ENCODE results near the gene MPP3.

The MPP3 gene

GRCh38 chr17:43817826-43818225, 15.1 kb downstream of the MPP3 start:
- no peak overlapping the region for H2AK5ac ChIP-seq (ENCODE audit: low read depth, low read length)
- H2BK5ac ChIP-seq (ENCODE audit: low read length) = no peak overlapping the region
- no peaks in the 10 kb centered on the region for H3K9me3 ChIP-seq (replicated peaks in 1 of 2; ENCODE audit: control insufficient read depth in 2 of 2, insufficient read depth in 1 of 2, low read depth in 1 of 2, low read length in 2 of 2)
- peaks cover 0 to 8% of the 10 kb centered on the region in 2 donors for H3K36me3 ChIP-seq (replicated peaks in 1 of 2; ENCODE audit: control insufficient read depth in 2 of 2, insufficient read depth in 2 of 2, low read length in 2 of 2)
- H2AFZ ChIP-seq (ENCODE audit: low read length) = no peak overlapping the region
- H3K4me2 ChIP-seq (ENCODE audit: insufficient read depth, low read length, poor library complexity, severe bottlenecking) = no peak overlapping the region
- no peak overlapping the region for H3K27ac ChIP-seq (replicated peaks; ENCODE audit: low read length)
- no peak overlapping the region for H3K4me3 ChIP-seq (ENCODE audit: low read length in 2 of 2)
- no peak overlapping the region for H3K4ac ChIP-seq (ENCODE audit: low read length)
- H4K91ac ChIP-seq (ENCODE audit: low read depth, low read length, poor library complexity) = no peak overlapping the region
- H3K4me1 ChIP-seq (ENCODE audit: control insufficient read depth in 2 of 2, insufficient read depth in 1 of 2, low read depth in 1 of 2, low read length in 2 of 2) = no peaks in the 10 kb centered on the region
- no peak overlapping the region for H4K8ac ChIP-seq (ENCODE audit: low read depth, low read length)
- H3K23ac ChIP-seq (ENCODE audit: low read depth, low read length, poor library complexity) = no peak overlapping the region
- no peak overlapping the region for H3K9ac ChIP-seq (ENCODE audit: low read depth, low read length, poor library complexity)
- DNase-seq (ENCODE audit: low spot score) = no peak
- WGBS, 2 donors (ENCODE audit: extremely low coverage in 2 of 2, insufficient read length in 2 of 2, insufficient replicate concordance in 1 of 2) = no CpG with 5 or more reads among the region's 9 CpGs
- H3K27me3 ChIP-seq (ENCODE audit: control insufficient read depth in 3 of 3, insufficient read depth in 3 of 3, low read depth in 1 of 3, low read length in 3 of 3) = no peaks in the 10 kb centered on the region
- H3K79me1 ChIP-seq (ENCODE audit: low read depth, low read length) = peaks cover 3% of the 10 kb centered on the region
- no peak overlapping the region for H2BK120ac ChIP-seq (ENCODE audit: low read depth, low read length)
- no peak overlapping the region for H2BK15ac ChIP-seq (ENCODE audit: low read length)
- H3K14ac ChIP-seq (ENCODE audit: low read length) = no peak overlapping the region
- no peak overlapping the region for H3K18ac ChIP-seq (ENCODE audit: low read length)
- H2BK12ac ChIP-seq (ENCODE audit: low read length) = no peak overlapping the region

DNA sequence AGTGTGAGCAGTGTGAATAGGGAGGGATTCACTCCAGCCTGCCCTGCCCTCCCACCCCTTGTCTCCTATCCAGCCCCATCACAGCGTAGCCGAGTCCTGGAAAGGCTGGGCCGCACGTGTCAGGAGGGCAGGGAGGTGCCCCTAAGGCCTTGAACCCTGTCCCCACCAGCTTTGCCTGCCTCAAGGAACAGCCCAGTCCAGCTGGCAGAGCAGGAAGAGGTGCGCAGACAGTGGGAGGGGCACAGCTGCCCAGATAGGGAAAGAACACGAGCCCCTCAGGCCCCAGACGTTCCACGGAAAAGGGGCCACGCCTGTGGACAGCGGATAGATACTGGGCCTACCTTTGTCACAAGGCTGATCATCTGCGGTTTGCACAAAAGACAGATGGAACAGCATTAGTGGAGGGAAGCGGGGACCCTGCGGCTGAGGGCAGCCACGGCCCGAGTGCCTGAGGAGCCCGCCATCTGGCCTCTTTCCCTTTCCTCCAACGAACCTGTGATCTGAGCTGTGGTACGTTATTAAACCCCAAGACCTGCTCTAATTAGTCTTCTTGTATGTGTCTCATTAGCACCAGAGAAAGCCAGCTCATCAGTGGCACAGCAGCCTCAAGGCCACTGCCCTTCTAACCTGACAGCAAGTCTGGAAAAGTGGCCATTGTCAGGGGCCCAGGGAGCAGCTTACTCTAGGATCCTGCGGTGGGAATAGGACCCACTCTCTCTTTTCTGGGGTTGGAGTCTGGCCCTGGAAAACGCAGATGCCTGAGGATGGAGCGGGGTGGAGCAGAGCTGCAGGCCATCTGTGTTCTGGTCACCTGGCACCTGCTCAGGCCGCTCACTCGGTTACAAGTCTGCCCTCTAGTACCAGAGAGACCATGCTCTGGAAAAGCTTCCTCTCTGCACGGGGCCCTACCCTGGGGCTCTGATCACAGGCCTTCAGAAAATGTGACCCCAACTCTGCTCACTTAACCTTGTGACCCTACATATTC, 16.3 kb downstream of the MPP3 start:
- Histone ChIP-seq H3K4ac (ENCODE audit: low read length) (no peak overlapping the region), H2BK5ac (ENCODE audit: low read length) (no peak overlapping the region), H3K36me3 (replicated peaks in 1 of 2; ENCODE audit: control insufficient read depth in 2 of 2, insufficient read depth in 2 of 2, low read length in 2 of 2) (peaks cover 0 to 10% of the 10 kb centered on the region in 2 donors), H3K4me3 (ENCODE audit: low read length in 2 of 2) (no peak overlapping the region), H3K9me3 (replicated peaks in 1 of 2; ENCODE audit: control insufficient read depth in 2 of 2, insufficient read depth in 1 of 2, low read depth in 1 of 2, low read length in 2 of 2) (no peaks in the 10 kb centered on the region), H2AFZ (ENCODE audit: low read length) (no peak overlapping the region), H3K4me2 (ENCODE audit: insufficient read depth, low read length, poor library complexity, severe bottlenecking) (no peak overlapping the region), H3K79me1 (ENCODE audit: low read depth, low read length) (peaks cover 3% of the 10 kb centered on the region), H3K18ac (ENCODE audit: low read length) (peak overlapping the region; percentile 36), H3K9ac (ENCODE audit: low read depth, low read length, poor library complexity) (peak overlapping the region; percentile 79), H3K4me1 (ENCODE audit: control insufficient read depth in 2 of 2, insufficient read depth in 1 of 2, low read depth in 1 of 2, low read length in 2 of 2) (no peaks in the 10 kb centered on the region), H4K8ac (ENCODE audit: low read depth, low read length) (no peak overlapping the region), H2AK5ac (ENCODE audit: low read depth, low read length) (no peak overlapping the region), H3K14ac (ENCODE audit: low read length) (no peak overlapping the region), H2BK120ac (ENCODE audit: low read depth, low read length) (no peak overlapping the region), H3K23ac (ENCODE audit: low read depth, low read length, poor library complexity) (no peak overlapping the region), H3K27ac (replicated peaks; ENCODE audit: low read length) (no peak overlapping the region), H2BK15ac (ENCODE audit: low read length) (no peak overlapping the region), H3K27me3 (ENCODE audit: control insufficient read depth in 3 of 3, insufficient read depth in 3 of 3, low read depth in 1 of 3, low read length in 3 of 3) (no peaks in the 10 kb centered on the region), H4K91ac (ENCODE audit: low read depth, low read length, poor library complexity) (no peak overlapping the region), H2BK12ac (ENCODE audit: low read length) (peak overlapping the region; percentile 75)
- no peak for DNase-seq (ENCODE audit: low spot score)
- WGBS, 2 donors (ENCODE audit: extremely low coverage in 2 of 2, insufficient read length in 2 of 2, insufficient replicate concordance in 1 of 2) = no CpG with 5 or more reads among the region's 24 CpGs

- Histone ChIP-seq H3K9ac (ENCODE audit: low read depth, low read length, poor library complexity) (no peak overlapping the region), H2BK15ac (ENCODE audit: low read length) (no peak overlapping the region), H2AK5ac (ENCODE audit: low read depth, low read length) (no peak overlapping the region), H3K9me3 (replicated peaks in 1 of 2; ENCODE audit: control insufficient read depth in 2 of 2, insufficient read depth in 1 of 2, low read depth in 1 of 2, low read length in 2 of 2) (no peaks in the 10 kb centered on the region), H3K79me1 (ENCODE audit: low read depth, low read length) (no peaks in the 10 kb centered on the region), H3K27me3 (ENCODE audit: control insufficient read depth in 3 of 3, insufficient read depth in 3 of 3, low read depth in 1 of 3, low read length in 3 of 3) (no peaks in the 10 kb centered on the region), H2AFZ (ENCODE audit: low read length) (no peak overlapping the region), H2BK120ac (ENCODE audit: low read depth, low read length) (no peak overlapping the region), H3K27ac (replicated peaks; ENCODE audit: low read length) (no peak overlapping the region), H3K23ac (ENCODE audit: low read depth, low read length, poor library complexity) (no peak overlapping the region), H3K4me2 (ENCODE audit: insufficient read depth, low read length, poor library complexity, severe bottlenecking) (no peak overlapping the region), H3K14ac (ENCODE audit: low read length) (no peak overlapping the region), H3K4me1 (ENCODE audit: control insufficient read depth in 2 of 2, insufficient read depth in 1 of 2, low read depth in 1 of 2, low read length in 2 of 2) (no peaks in the 10 kb centered on the region), H3K4ac (ENCODE audit: low read length) (no peak overlapping the region), H4K8ac (ENCODE audit: low read depth, low read length) (no peak overlapping the region), H2BK5ac (ENCODE audit: low read length) (no peak overlapping the region), H3K4me3 (ENCODE audit: low read length in 2 of 2) (no peak overlapping the region), H4K91ac (ENCODE audit: low read depth, low read length, poor library complexity) (no peak overlapping the region), H2BK12ac (ENCODE audit: low read length) (no peak overlapping the region), H3K36me3 (replicated peaks in 1 of 2; ENCODE audit: control insufficient read depth in 2 of 2, insufficient read depth in 2 of 2, low read length in 2 of 2) (peaks cover 0 to 10% of the 10 kb centered on the region in 2 donors), H3K18ac (ENCODE audit: low read length) (no peak overlapping the region)
- no CpG with 5 or more reads among the region's 1 CpG for WGBS, 2 donors (ENCODE audit: extremely low coverage in 2 of 2, insufficient read length in 2 of 2, insufficient replicate concordance in 1 of 2)
- DNase-seq (ENCODE audit: low spot score) = no peak
Measured at GRCh38 chr17:43814714-43815113, 18.2 kb downstream of the MPP3 start.

- Histone ChIP-seq H3K14ac (ENCODE audit: low read length) (no peak overlapping the region), H3K79me1 (ENCODE audit: low read depth, low read length) (no peaks in the 10 kb centered on the region)
- no peak for DNase-seq (ENCODE audit: low spot score)
Measured at GRCh38 chr17:43814026-43814425, 18.9 kb downstream of the MPP3 start.

More at GRCh38 chr17:43814026-43814425, 18.9 kb downstream of the MPP3 start:
- H2AFZ ChIP-seq (ENCODE audit: low read length) = no peak overlapping the region
- peak overlapping the region; percentile 84 for H4K8ac ChIP-seq (ENCODE audit: low read depth, low read length)
- no peak overlapping the region for H2BK12ac ChIP-seq (ENCODE audit: low read length)
- no peaks in the 10 kb centered on the region for H3K9me3 ChIP-seq (replicated peaks in 1 of 2; ENCODE audit: control insufficient read depth in 2 of 2, insufficient read depth in 1 of 2, low read depth in 1 of 2, low read length in 2 of 2)
- no peak overlapping the region for H2AK5ac ChIP-seq (ENCODE audit: low read depth, low read length)
- H2BK5ac ChIP-seq (ENCODE audit: low read length) = no peak overlapping the region
- WGBS, 2 donors (ENCODE audit: extremely low coverage in 2 of 2, insufficient read length in 2 of 2, insufficient replicate concordance in 1 of 2) = no CpG with 5 or more reads among the region's 12 CpGs
- H3K4me3 ChIP-seq (ENCODE audit: low read length in 2 of 2) = no peak overlapping the region
- no peaks in the 10 kb centered on the region for H3K27me3 ChIP-seq (ENCODE audit: control insufficient read depth in 3 of 3, insufficient read depth in 3 of 3, low read depth in 1 of 3, low read length in 3 of 3)
- H3K23ac ChIP-seq (ENCODE audit: low read depth, low read length, poor library complexity) = no peak overlapping the region
- no peak overlapping the region for H4K91ac ChIP-seq (ENCODE audit: low read depth, low read length, poor library complexity)
- H2BK15ac ChIP-seq (ENCODE audit: low read length) = no peak overlapping the region
- no peak overlapping the region for H2BK120ac ChIP-seq (ENCODE audit: low read depth, low read length)
- peaks cover 0 to 10% of the 10 kb centered on the region in 2 donors for H3K36me3 ChIP-seq (replicated peaks in 1 of 2; ENCODE audit: control insufficient read depth in 2 of 2, insufficient read depth in 2 of 2, low read length in 2 of 2)
- peak overlapping the region; percentile 12 for H3K18ac ChIP-seq (ENCODE audit: low read length)
- no peaks in the 10 kb centered on the region for H3K4me1 ChIP-seq (ENCODE audit: control insufficient read depth in 2 of 2, insufficient read depth in 1 of 2, low read depth in 1 of 2, low read length in 2 of 2)
- H3K4ac ChIP-seq (ENCODE audit: low read length) = no peak overlapping the region
- H3K27ac ChIP-seq (replicated peaks; ENCODE audit: low read length) = no peak overlapping the region
- no peak overlapping the region for H3K4me2 ChIP-seq (ENCODE audit: insufficient read depth, low read length, poor library complexity, severe bottlenecking)
- no peak overlapping the region for H3K9ac ChIP-seq (ENCODE audit: low read depth, low read length, poor library complexity)
